Dendritic cell treated with granulocyte-macrophage colony-stimulating factor and Interleukin-4, amounts not matched to agents 40 ng/mL and 50 ng/mL, for 4 days (primary cell): ENCODE results near the gene LVRN.

Experiments
- H3K27ac Mint-ChIP-seq: one replicate; pipeline ENCODE4 v1.8.0; 2022; ENCODE audit warnings: mild to moderate bottlenecking, mixed read lengths
- H3K27me3 Mint-ChIP-seq: one replicate; pipeline ENCODE4 v1.8.0; 2022; ENCODE audit warnings: mild to moderate bottlenecking, mixed read lengths
- H3K36me3 Mint-ChIP-seq: one replicate; pipeline ENCODE4 v1.8.0; 2022; ENCODE audit warnings: low read depth, mixed read lengths
- H3K4me1 Mint-ChIP-seq: one replicate; pipeline ENCODE4 v1.8.0; 2022; ENCODE audit warnings: low read depth, mixed read lengths
- H3K4me3 Mint-ChIP-seq: one replicate; pipeline ENCODE4 v1.8.0; 2022; ENCODE audit warnings: mild to moderate bottlenecking, moderate library complexity, mixed read lengths
- H3K9me3 Mint-ChIP-seq: one replicate; pipeline ENCODE4 v1.8.0; 2022; ENCODE audit warnings: mixed read lengths
- intact Hi-C: fragments of 100-400 bp; cut with micrococcal nuclease; formaldehyde crosslinking; loops from one replicate; pipeline ENCODE4 v1.15.0; 2022

LVRN gene

DNA sequence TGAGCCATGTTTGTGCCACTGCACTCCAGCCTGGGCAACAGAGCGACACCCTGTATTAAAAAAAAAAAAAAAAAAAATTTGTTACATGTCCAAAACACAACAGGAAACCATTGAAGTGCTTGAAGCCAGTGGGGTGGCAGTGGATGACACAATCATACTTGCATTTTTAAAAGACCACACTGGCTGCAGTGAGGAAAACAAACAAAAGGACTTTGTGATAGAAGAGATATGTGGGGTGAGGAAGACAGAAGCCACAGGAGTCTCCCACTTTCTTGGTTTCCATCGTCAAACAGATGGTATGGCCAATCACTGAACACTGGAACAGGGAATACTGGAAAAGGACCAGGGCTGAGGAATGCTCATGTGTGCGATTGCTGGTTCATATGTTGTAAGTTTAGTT lies 101.7 kb downstream of the LVRN start:
- H3K4me3 Mint-ChIP-seq = no peak overlapping the region
- no peaks in the 10 kb centered on the region for H3K36me3 Mint-ChIP-seq
- H3K4me1 Mint-ChIP-seq = no peaks in the 10 kb centered on the region
- no peaks in the 10 kb centered on the region for H3K27me3 Mint-ChIP-seq
- H3K9me3 Mint-ChIP-seq = no peaks in the 10 kb centered on the region
- intact Hi-C loops = no loop called here
- H3K27ac Mint-ChIP-seq = no peak overlapping the region

GRCh38 chr5:116068028-116068632 lies 105.9 kb downstream of the LVRN start:
- intact Hi-C loops = loop anchor here (2.0 to 5.0 kb wide), 3 partner anchors 226 to 759 kb away; partner anchors contain the start of genes AP3S1 and ATG12

DNA sequence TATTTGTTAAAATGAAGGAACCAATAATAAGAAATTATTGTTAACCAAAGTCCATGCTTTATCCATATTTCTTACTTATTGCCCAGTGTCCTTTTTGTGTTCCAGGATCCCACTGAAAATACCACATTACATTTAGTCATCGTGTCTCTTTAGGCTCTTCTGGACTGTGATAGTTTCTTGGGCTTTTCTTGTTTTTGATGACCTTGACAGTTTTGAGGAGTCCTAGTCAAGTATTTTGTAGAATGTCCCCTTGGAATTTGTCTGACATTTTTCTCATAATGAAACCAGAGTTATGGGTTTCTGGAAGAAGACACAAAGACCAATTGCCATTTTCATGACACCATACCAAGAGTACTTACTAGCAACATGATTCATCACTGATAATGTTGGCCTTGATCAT lies 108.9 kb downstream of the LVRN start:
- Mint-ChIP-seq H3K27ac (no peak overlapping the region), H3K4me1 (peaks cover 10% of the 10 kb centered on the region), H3K4me3 (no peak overlapping the region), H3K9me3 (no peaks in the 10 kb centered on the region), H3K36me3 (no peaks in the 10 kb centered on the region), H3K27me3 (no peaks in the 10 kb centered on the region)
- intact Hi-C loops = no loop called here

More at GRCh38 chr5:116068028-116068632, 105.9 kb downstream of the LVRN start:
- Mint-ChIP-seq H3K27ac (no peak overlapping the region), H3K4me1 (no peaks in the 10 kb centered on the region), H3K36me3 (no peaks in the 10 kb centered on the region), H3K27me3 (no peaks in the 10 kb centered on the region), H3K9me3 (no peaks in the 10 kb centered on the region), H3K4me3 (no peak overlapping the region)

DNA sequence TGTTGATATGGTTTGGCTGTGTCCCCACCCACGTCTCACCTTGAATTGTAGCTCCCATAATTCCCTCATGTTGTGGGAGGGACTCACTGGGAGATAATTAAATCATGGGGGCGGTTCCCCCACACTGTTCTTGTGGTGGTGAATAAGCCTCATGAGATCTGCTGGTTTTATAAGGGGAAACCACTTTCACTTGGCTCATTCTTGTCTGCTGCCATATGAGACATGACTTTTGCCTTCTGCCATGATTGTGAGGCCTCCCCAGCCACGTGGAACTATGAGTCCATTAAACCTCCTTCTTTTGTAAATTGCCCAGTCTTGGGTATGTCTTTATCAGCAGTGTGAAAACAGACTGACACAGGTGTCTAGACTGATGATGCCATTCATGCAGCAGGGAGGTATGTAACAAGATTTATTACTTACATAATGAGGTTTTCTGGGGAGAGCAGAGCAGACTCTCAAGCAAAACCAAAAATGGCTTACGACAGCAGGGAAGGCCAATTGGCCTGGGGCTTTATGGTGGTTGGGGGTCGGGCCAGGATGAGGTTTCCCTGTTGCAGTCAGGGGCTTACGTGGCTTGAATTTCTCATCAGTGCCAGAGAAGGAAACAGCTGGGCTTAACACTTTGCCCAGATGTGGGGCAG lies 113.0 kb downstream of the LVRN start:
- H3K4me3 Mint-ChIP-seq = no peak overlapping the region

GRCh38 chr5:116076496-116076895 lies 114.2 kb downstream of the LVRN start:
- intact Hi-C loops = no loop called here
- Mint-ChIP-seq H3K27ac (peak overlapping the region; percentile 61), H3K36me3 (peaks cover 7% of the 10 kb centered on the region), H3K27me3 (no peaks in the 10 kb centered on the region), H3K9me3 (no peaks in the 10 kb centered on the region), H3K4me3 (no peak overlapping the region), H3K4me1 (peaks cover 41% of the 10 kb centered on the region)

More for the DNA sequence above, 113.0 kb downstream of the LVRN start:
- peaks cover 41% of the 10 kb centered on the region for H3K4me1 Mint-ChIP-seq
- H3K27me3 Mint-ChIP-seq = no peaks in the 10 kb centered on the region
- peak overlapping the region; percentile 38 for H3K27ac Mint-ChIP-seq
- intact Hi-C loops = no loop called here
- no peaks in the 10 kb centered on the region for H3K9me3 Mint-ChIP-seq
- H3K36me3 Mint-ChIP-seq = no peaks in the 10 kb centered on the region
